ENCODE data around the gene KNSTRN. TPM values are rescaled to one million over a fixed set of nuclear protein-coding genes. Genes with fewer than 3 reads are reported as not detected.

The KNSTRN gene
- total RNA-seq, 4 donors from 2014 or later = 7.2 to 16.2 (median 9.9) TPM

DNA sequence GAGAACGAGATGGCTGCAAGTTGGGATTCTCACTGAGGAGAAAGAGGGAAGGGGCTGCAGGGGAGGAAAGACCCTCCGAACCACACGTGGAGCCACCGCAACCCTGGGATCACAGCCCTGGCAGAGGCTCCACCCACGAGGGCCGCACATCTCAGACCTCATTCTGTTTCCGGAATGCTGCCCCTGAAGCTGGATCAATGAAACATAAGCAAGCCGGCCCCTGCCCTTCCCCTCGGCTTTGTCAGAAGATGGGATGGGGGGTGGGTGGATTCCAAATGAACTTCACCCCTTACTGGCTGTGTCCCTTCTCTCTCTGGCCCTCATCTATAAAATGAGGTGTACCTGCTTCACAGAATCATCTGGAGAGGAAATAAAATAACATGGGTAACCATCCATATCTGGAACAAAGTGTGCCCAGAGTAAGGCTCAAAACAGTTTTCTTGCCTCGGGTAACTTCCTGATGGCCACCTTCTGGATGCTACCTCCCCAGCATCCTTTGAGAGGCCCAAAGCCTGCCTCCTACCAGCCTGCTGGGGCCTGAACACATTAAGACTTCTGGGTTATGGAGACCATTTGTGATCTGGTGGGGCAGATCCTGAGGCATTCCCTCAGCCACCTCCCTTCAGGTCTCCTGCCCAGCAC, 37.2 kb upstream of the KNSTRN start:
- TF ChIP-seq EP300 (IDR thresholded peaks at IDR 0.05) (no peak), POLR2A (IDR thresholded peaks at IDR 0.05) (no peak), POLR2AphosphoS5 (IDR thresholded peaks at IDR 0.05) (no peak)
- TF ChIP-seq, protein P1, sequence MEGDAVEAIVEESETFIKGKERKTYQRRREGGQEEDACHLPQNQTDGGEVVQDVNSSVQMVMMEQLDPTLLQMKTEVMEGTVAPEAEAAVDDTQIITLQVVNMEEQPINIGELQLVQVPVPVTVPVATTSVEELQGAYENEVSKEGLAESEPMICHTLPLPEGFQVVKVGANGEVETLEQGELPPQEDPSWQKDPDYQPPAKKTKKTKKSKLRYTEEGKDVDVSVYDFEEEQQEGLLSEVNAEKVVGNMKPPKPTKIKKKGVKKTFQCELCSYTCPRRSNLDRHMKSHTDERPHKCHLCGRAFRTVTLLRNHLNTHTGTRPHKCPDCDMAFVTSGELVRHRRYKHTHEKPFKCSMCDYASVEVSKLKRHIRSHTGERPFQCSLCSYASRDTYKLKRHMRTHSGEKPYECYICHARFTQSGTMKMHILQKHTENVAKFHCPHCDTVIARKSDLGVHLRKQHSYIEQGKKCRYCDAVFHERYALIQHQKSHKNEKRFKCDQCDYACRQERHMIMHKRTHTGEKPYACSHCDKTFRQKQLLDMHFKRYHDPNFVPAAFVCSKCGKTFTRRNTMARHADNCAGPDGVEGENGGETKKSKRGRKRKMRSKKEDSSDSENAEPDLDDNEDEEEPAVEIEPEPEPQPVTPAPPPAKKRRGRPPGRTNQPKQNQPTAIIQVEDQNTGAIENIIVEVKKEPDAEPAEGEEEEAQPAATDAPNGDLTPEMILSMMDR (IDR thresholded peaks at IDR 0.05) = no peak
- Histone ChIP-seq H3K27me3 (no peaks in the 10 kb centered on the region), H3K36me3 (no peaks in the 10 kb centered on the region), H3K9me3 (no peaks in the 10 kb centered on the region), H3K27ac (no peak overlapping the region), H3K4me1 (peaks cover 0 to 48% (median 21%) of the 10 kb centered on the region in 3 donors), H3K4me3 (no peak overlapping the region)
- WGBS, 2 donors (ENCODE audit: low coverage in 1 of 2) = 20 to 72% methylated on average over 1 to 5 of the region's 10 CpGs
- no peak for ATAC-seq

DNA sequence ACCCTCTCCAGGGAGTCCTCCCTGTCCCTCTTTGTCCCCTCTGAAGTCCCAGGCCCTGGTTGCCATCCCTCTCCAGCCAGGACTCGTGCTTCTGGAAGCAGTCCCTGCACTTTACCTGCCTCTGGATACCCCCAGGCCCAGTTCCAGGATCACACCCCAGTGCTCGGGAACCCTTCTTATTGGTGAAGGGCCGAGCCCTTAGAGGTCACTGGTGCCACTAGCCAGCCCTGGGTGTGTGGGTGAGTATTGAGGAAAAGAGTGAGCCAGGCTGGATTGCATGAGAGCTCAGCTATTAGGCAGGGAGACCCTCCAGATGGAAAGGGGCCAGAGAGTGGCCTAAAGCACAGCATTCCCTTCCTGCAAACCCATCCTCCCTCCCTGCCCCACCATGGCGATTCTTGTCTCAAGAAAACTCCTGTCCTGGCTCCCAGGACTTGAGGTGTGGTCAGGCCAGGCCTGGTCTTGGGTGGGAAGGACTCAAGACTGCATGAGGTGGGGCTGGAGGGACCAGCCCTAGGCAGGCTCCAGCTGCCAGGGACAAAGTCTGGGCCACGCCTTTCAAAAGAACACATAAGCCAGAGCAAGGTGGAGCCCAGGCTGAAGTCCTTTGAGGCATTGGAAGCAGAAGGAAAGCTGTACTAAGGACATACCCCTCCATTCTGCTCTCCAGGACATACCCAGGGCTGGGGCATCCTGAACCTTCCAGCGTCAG, 36.5 kb upstream of the KNSTRN start:
- H3K27ac ChIP-seq = no peak overlapping the region
- 88% methylated on average over 2 of the region's 6 CpGs; no CpG with 5 or more reads in 1 of the 2 donors for WGBS, 2 donors (ENCODE audit: low coverage in 1 of 2)
- ATAC-seq = no peak
- H3K4me1 ChIP-seq = peaks cover 0 to 41% (median 19%) of the 10 kb centered on the region in 3 donors
- H3K36me3 ChIP-seq = no peaks in the 10 kb centered on the region
- H3K27me3 ChIP-seq = no peaks in the 10 kb centered on the region
- H3K9me3 ChIP-seq = no peaks in the 10 kb centered on the region
- TF ChIP-seq EP300 (IDR thresholded peaks at IDR 0.05) (no peak), POLR2AphosphoS5 (IDR thresholded peaks at IDR 0.05) (no peak), POLR2A (IDR thresholded peaks at IDR 0.05) (no peak)
- TF ChIP-seq, protein P1 (IDR thresholded peaks at IDR 0.05) = no peak
- H3K4me3 ChIP-seq = no peak overlapping the region

DNA sequence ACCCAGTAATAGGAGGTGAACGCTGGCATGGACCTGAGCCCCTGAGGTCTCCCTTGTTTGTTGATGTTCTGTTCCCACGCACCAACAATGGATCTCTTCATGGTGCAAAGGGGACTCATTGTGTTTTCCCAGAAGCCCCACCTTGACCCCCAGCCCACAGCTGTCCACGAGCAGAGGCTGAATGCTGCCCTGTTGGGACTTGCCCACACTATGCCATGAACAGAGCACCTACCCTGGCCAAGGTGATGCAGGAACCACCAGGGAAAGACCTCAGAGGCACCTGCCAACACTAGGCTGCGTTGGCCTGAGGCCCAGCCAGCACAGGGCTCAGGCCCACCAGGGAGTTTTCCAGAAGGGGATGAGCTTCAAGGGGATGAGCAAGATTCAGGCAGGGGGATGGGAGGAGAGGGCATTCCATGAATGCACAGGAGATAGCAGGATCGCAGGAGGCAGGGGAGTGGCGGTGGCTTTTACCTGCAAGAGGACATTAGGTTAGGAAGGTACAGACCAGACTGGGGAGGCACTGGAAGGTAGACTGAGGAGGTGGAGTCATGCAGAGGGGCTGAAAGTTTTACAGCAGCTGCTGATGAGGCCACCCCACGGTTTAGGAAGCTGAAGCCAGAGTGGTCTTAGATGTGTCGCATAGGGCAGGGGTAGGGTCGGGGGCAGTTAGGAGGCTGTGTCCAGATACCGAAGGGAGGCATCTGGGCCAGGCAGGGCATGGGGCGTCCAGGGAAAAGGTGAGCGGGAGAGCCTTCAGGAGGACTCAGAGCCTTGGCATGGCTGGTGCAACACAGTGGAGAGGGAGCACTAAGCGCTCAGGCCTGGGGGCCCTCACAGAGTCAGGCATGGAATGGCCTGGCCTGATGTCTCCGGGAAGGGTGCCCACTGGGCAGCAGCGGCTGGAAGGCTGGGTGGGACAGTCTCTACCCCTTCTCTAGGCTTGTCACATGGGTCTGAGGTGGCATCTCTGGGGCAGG, 35.7 kb upstream of the KNSTRN start:
- H3K4me1 ChIP-seq = peaks cover 0 to 33% (median 15%) of the 10 kb centered on the region in 3 donors
- no peaks in the 10 kb centered on the region for H3K9me3 ChIP-seq
- no peaks in the 10 kb centered on the region for H3K36me3 ChIP-seq
- H3K27me3 ChIP-seq = no peaks in the 10 kb centered on the region
- ATAC-seq = no peak
- 88 to 93% methylated on average over 3 to 11 of the region's 15 CpGs for WGBS, 2 donors (ENCODE audit: low coverage in 1 of 2)
- TF ChIP-seq POLR2AphosphoS5 (IDR thresholded peaks at IDR 0.05) (no peak), EP300 (IDR thresholded peaks at IDR 0.05) (no peak), POLR2A (IDR thresholded peaks at IDR 0.05) (no peak)
- TF ChIP-seq, protein P1 (IDR thresholded peaks at IDR 0.05) = no peak
- no peak overlapping the region for H3K27ac ChIP-seq
- H3K4me3 ChIP-seq = no peak overlapping the region

DNA sequence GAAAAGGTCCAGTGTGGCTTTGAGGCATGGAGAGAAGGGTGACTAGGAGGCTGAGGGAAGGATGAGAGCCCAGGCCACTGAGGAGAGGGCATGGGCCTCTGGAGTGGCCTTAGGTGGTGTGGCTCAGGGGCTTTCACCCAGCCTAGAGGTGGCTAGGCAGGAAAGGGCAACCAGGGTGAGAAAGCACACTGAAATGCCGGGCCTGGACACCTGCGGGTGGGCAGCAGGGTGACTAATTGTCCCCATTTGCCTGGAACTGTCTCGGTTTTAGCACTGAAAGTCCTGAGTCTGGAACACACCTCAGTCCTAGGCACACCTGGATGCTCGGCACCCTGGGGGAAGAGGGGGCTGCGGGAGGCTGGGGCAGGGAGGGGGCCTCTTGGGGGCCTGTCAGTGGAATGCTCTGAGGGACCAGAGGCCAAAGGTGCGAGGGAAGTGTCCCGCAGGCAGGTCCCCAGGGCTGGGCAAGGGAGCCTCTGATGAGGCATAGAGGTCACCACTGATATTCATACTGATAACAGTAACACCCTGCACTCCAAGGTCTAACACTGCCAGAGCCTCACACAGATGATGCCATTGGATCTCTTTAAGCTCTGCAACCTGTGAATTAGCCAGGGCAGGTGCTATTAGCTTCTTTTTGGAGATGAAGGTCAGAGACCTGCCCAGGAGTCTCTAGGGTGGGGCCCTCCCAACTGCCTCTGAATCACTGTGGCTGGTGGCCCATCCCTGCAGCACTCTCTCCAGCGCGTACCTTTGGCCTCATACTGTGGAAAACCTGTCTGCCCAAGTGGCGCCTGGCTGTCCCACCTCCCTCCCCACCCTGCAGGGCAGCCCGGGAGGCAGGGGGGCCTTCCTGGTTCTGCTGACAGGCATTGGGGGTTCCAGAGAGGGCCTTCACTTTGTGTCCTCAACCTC, 34.7 kb upstream of the KNSTRN start:
- ATAC-seq = no peak
- H3K27ac ChIP-seq = no peak overlapping the region
- WGBS, 2 donors (ENCODE audit: low coverage in 1 of 2) = 83 to 98% methylated on average over 1 to 5 of the region's 11 CpGs

More for the DNA sequence above, 34.7 kb upstream of the KNSTRN start:
- H3K4me3 ChIP-seq = no peak overlapping the region
- TF ChIP-seq EP300 (IDR thresholded peaks at IDR 0.05) = no peak
- no peak for TF ChIP-seq POLR2AphosphoS5 (IDR thresholded peaks at IDR 0.05)
- TF ChIP-seq, protein P1 (IDR thresholded peaks at IDR 0.05) = no peak
- TF ChIP-seq POLR2A (IDR thresholded peaks at IDR 0.05) = no peak
- peaks cover 0 to 23% (median 13%) of the 10 kb centered on the region in 3 donors for H3K4me1 ChIP-seq
- no peaks in the 10 kb centered on the region for H3K36me3 ChIP-seq
- H3K27me3 ChIP-seq = no peaks in the 10 kb centered on the region
- H3K9me3 ChIP-seq = no peaks in the 10 kb centered on the region
